ENCODE data around the gene RND2. TPM values are rescaled to one million over a fixed set of nuclear protein-coding genes. Genes with fewer than 3 reads are reported as not detected.
"Not testable (repeated sequence)": the region's sequence is repeated elsewhere in the genome, so short reads cannot be mapped to it uniquely, and the experiment has no call there.

RND2 gene
- total and polyA plus RNA-seq, 2 donors (not counting 1 experiment from before 2014, with no cell fraction given): 0.24 to 0.44 TPM

- no peaks in the 10 kb centered on the region for H3K4me1 Mint-ChIP-seq
- Histone ChIP-seq H3K4me2 (replicated peaks; ENCODE audit: low read depth, low read length, poor library complexity, severe bottlenecking) (no peak overlapping the region), H3K79me2 (ENCODE audit: control insufficient read depth, insufficient read depth, low read length) (no peaks in the 10 kb centered on the region), H3K36me3 (replicated peaks in 1 of 2; ENCODE audit: control extremely low read depth in 1 of 2, control insufficient read depth in 1 of 2, extremely low read depth in 1 of 2, insufficient read depth in 2 of 2, low read length in 1 of 2) (peaks cover 0 to 3% of the 10 kb centered on the region in 2 experiments), H3K9ac (ENCODE audit: low read length) (no peak overlapping the region), H3K4me1 (ENCODE audit: control insufficient read depth in 2 of 2, insufficient read depth in 2 of 2, low read length in 2 of 2) (no peaks in the 10 kb centered on the region), H2AFZ (ENCODE audit: insufficient read depth, low read depth, low read length, poor library complexity, severe bottlenecking) (no peak overlapping the region), H3K9me3 (ENCODE audit: control extremely low read depth in 1 of 3, control insufficient read depth in 2 of 3, insufficient read depth in 1 of 3, low read length in 2 of 3) (no peaks in the 10 kb centered on the region), H4K20me1 (ENCODE audit: control insufficient read depth, insufficient read depth, low read length, poor library complexity, severe bottlenecking) (no peaks in the 10 kb centered on the region), H3K27ac (ENCODE audit: low read length in 2 of 2) (no peak overlapping the region), H3K27me3 (replicated peaks in 1 of 4; ENCODE audit: control extremely low read depth in 1 of 4, control insufficient read depth in 3 of 4, insufficient read depth in 4 of 4, low read length in 3 of 4) (no peaks in the 10 kb centered on the region), H3K4me3 (ENCODE audit: control extremely low read depth in 1 of 5, extremely low read depth in 1 of 5, insufficient read depth in 1 of 5, low read depth in 2 of 5, low read length in 4 of 5) (no peak overlapping the region)
- H3K27ac Mint-ChIP-seq: no peak overlapping the region
- WGBS (ENCODE audit: insufficient coverage): no CpG with 5 or more reads among the region's 1 CpG
- no peaks in the 10 kb centered on the region for H3K27me3 Mint-ChIP-seq
- CTCF ChIA-PET: no interaction called here
- no peak for ATAC-seq (ENCODE audit: low read depth)
- no peaks in the 10 kb centered on the region for H3K9me3 Mint-ChIP-seq (ENCODE audit: insufficient read depth)
- H3K4me3 Mint-ChIP-seq: no peak overlapping the region
- POLR2A ChIA-PET: no interaction called here
- no peak for DNase-seq
- TF ChIP-seq EZH2 (IDR thresholded peaks at IDR 0.05; ENCODE audit: borderline replicate concordance, insufficient read depth, low read depth, low read length, poor library complexity, severe bottlenecking): no peak
- TF ChIP-seq CTCF (IDR thresholded peaks at IDR 0.05): no peak
- intact Hi-C loops (cut with micrococcal nuclease): no loop called here
Observed at GRCh38 chr17:43051969-43052368, 26.9 kb downstream of the RND2 start.

GRCh38 chr17:43053008-43053407 lies 28.0 kb downstream of the RND2 start:
- H3K27me3 ChIP-seq (replicated peaks in 1 of 4; ENCODE audit: control extremely low read depth in 1 of 4, control insufficient read depth in 3 of 4, insufficient read depth in 4 of 4, low read length in 3 of 4); ATAC-seq (ENCODE audit: low read depth); intact Hi-C loops (cut with micrococcal nuclease); H3K4me2 ChIP-seq (replicated peaks; ENCODE audit: low read depth, low read length, poor library complexity, severe bottlenecking); H3K27me3 Mint-ChIP-seq; H3K27ac ChIP-seq (ENCODE audit: low read length in 2 of 2); H3K79me2 ChIP-seq (ENCODE audit: control insufficient read depth, insufficient read depth, low read length); H4K20me1 ChIP-seq (ENCODE audit: control insufficient read depth, insufficient read depth, low read length, poor library complexity, severe bottlenecking); H3K27ac Mint-ChIP-seq; H3K36me3 ChIP-seq (replicated peaks in 1 of 2; ENCODE audit: control extremely low read depth in 1 of 2, control insufficient read depth in 1 of 2, extremely low read depth in 1 of 2, insufficient read depth in 2 of 2, low read length in 1 of 2); H3K9me3 Mint-ChIP-seq (ENCODE audit: insufficient read depth); POLR2A ChIA-PET; CTCF ChIA-PET; H2AFZ ChIP-seq (ENCODE audit: insufficient read depth, low read depth, low read length, poor library complexity, severe bottlenecking); H3K9ac ChIP-seq (ENCODE audit: low read length); DNase-seq; H3K4me1 ChIP-seq (ENCODE audit: control insufficient read depth in 2 of 2, insufficient read depth in 2 of 2, low read length in 2 of 2); H3K4me3 ChIP-seq (ENCODE audit: control extremely low read depth in 1 of 5, extremely low read depth in 1 of 5, insufficient read depth in 1 of 5, low read depth in 2 of 5, low read length in 4 of 5); H3K4me3 Mint-ChIP-seq; H3K4me1 Mint-ChIP-seq; H3K9me3 ChIP-seq (ENCODE audit: control extremely low read depth in 1 of 3, control insufficient read depth in 2 of 3, insufficient read depth in 1 of 3, low read length in 2 of 3): not testable (repeated sequence)
- WGBS (ENCODE audit: insufficient coverage): 100% methylated on average over 4 of the region's 7 CpGs

Data from B cell (primary cell).